Muscle of back (tissue), 11 donors: ENCODE results near the gene RAB3IL1. TPM values are rescaled to one million over a fixed set of nuclear protein-coding genes. Genes with fewer than 3 reads are reported as not detected.

Experiments used
- DNase-seq, 3 donors: peaks; one replicate each; pipeline versions ENCODE4 v3.0.0 to v3.0.0-alpha.2; 2013
- polyA plus RNA-seq, 10 donors: library from polyadenylated mRNA; unstranded; fragments of 120-200 nt; gene quantifications; one replicate each; pipeline ENCODE4 v1.2.1, GENCODE V29; 2013; ENCODE audit not compliant: insufficient read length in 10 of 10

The RAB3IL1 gene
- polyA plus RNA-seq, 10 donors: 18.3 to 36.1 (median 24.9) TPM

GRCh38 chr11:61921446-61921845 lies 4.1 kb upstream of the RAB3IL1 start:
- DNase-seq: peak in 1 of 3 donors; percentile 5

DNA sequence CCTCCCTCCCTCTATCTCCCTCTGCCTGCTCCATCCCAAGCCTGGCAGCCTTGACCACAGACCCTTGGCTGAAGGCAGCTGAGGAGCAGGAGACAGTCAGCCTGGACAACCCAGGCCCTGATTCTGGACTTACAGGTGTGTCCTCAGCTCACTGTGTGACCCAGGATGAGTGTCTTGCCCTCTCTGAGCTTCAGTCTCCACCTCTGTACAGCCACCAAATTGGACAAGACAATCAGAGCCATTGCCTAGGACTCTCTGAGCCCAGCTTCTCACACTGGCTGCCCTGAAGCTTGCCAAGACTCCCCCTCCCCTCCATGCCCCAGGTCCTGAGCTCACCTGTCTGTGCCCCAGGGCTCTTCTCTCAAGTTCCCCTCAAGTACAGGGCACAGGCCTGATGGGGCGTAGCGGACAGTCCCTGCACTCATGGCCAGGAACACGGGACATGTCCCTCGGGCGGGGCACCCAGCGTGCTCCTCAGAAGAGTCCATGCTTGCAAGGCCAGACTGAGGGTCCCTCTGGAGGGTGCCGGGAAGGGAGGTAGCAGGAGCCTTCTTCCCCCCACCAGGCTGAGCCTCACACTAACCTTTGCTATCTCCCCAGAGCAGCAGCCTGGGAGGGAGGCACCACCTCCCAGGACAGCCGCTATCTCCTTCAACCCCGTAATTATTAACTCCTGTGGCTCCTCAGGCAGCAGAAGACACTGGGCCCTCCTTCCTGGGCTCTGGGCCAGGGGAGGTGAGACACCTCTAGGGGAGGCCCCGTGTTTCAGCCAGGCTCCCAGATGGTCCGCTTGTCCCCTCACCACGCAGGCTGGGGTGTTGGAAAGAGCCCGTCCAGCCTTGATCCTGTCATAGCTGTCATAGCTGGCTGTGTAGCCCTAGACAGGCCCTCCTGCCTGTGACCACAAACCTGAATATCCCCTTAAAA lies 2.6 kb upstream of the RAB3IL1 start:
- no peak for DNase-seq

GRCh38 chr11:61918938-61919704 lies 1.8 kb upstream of the RAB3IL1 start:
- DNase-seq: peak in 1 of 3 donors; percentile 72

GRCh38 chr11:61918251-61918937 lies 1.0 kb upstream of the RAB3IL1 start:
- peak in 1 of 3 donors; percentile 43 for DNase-seq

DNA sequence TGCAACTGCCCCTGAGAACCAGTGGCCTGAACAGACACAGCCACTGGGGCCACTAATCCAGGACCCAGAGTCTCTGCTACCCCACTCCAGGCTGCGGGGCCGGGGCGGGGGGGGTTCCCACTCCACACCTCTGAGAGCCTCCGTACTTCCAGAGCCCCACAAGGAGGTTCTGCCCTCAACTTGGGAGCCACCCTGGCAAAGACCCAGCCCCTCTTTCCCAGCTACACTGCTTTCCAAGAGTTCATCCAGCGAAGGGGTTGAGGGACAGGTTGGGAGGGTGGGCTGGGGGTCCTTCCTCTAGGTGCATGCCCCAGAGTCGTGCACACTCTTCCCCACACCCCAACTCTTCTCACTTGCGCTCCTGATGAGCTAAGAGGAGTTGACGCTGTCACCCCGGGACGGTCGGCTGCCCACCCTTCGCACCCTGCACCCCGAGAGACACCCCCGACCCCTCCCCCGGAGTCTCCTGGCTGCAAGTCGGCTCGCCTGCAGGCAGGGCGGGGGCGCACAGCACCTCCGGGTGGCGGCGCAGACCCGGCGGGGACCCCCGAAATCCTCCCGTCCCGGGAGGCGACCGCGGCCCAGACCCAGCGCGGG lies 531 bp downstream of the RAB3IL1 start:
- no peak for DNase-seq

- peak in 1 of 3 donors; percentile 1 for DNase-seq
Observed at GRCh38 chr11:61914471-61915171, 2.7 kb downstream of the RAB3IL1 start.

- DNase-seq: peak in 1 of 3 donors; percentile 3
Observed at GRCh38 chr11:61913699-61914395, 3.5 kb downstream of the RAB3IL1 start.

DNA sequence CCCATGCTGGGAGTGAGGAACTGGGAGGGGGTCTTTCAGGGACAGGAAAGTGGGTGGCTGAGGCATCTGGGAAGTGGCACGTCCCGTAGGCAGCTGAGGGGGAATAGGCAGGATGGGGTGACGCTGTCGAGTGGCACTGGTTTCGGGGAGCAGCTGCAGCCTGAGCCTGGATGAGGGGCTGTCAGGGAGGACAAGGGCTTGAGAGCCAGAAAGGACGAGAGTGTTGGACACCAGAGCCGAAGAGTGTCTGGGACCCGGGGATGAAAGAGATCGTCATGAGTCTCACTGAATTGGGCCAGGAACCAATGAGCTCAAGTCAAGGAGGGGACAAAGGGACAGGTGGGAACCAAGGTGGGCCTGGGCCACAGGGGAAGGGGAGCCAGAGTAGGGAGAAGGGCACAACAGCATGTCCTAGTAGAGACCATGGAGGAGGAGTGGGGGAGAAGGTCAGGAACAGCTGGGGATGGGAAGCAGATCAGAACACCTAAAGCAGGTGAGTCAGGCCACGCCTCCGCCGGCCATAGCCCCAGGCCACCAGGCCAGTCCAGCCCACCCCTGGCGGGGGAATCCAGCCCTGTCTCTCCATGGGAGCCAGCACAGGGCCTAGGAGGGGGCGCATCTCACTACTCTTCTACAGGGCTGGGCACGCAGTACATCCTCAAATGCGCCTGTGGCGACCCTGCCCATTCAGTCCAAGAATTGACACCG lies 4.2 kb downstream of the RAB3IL1 start:
- peak in 1 of 3 donors; percentile 2 for DNase-seq

- peak in 1 of 3 donors; percentile 38 for DNase-seq
Observed at GRCh38 chr11:61912530-61912898, 4.9 kb downstream of the RAB3IL1 start.

DNA sequence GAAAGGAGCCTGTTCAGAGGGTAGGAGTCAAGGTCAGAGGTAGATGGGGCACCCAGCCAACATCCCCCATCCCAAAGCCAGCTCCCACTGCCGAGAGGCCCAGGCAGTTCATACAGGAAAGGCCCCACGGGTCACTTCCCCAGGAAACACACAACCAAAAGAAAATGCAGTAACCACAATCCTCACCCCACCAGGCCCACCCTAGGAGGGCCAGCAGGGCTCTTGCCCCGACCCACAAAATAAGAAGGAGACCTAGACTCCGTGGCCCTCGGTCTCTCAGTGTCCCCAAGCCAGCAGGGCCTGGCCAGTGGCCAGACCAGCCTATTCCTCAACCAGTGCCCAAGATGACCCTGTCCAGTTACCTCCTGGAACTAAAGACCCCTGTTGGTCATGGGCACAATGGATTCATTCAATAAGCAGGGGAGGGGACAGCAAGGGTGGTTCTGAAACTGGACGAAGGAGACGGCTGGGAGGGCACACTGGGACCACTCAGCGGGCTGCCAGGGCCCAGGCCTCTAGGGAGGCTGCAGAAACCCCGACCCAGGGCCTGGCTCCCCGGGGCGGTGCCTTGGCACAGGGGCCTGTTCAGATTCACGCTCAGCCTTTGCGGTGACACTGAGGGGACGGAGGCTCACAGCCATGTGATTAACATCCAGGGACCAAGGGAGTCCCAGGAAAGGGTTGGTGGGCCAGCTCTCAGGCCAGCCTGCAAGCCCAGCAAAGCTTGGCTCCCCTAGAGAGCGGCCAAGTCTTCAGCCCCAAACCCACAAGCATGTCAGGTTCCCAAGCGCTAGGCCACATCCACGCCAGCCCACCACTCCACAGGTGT lies 5.5 kb downstream of the RAB3IL1 start:
- peak in 1 of 3 donors; percentile 41 for DNase-seq

GRCh38 chr11:61911128-61911700 lies 6.2 kb downstream of the RAB3IL1 start:
- no peak for DNase-seq

- peak; percentile 68 to 95 (median 89) for DNase-seq
Observed at GRCh38 chr11:61910187-61911127, 6.9 kb downstream of the RAB3IL1 start.

DNA sequence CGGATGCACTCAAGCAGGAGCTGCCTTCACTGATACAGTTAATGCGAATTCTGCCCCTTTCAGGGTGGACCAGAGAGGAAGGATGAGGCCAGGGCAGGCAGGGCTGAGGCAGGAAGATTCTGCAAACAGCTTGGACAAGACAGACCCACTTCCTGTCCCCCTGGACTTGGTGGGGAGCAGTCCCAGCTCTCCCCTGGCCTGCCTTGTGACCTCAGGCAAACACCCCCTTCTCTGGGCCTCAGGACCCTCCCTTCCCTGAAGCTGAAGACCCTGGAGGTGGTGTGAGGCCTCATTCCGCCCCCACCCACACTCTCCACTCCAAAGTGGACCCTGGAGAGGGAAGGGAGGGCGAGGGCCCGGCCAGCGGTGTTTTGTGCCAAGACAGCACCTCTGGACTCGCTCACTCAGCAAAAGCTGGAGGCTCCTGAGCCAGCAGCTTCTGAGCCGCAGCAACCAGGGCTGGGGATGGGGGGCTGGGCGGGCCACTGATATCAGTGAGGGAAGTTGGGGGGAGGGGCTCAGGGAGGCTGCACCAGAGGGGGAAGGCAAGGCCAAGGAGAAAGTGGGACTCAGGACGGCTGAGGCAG lies 8.5 kb downstream of the RAB3IL1 start:
- DNase-seq: peak in 2 of 3 donors; percentile 73 to 89

GRCh38 chr11:61907871-61908729 lies 9.3 kb downstream of the RAB3IL1 start:
- no peak for DNase-seq

GRCh38 chr11:61907282-61907681 lies 10.1 kb downstream of the RAB3IL1 start:
- DNase-seq: no peak

DNA sequence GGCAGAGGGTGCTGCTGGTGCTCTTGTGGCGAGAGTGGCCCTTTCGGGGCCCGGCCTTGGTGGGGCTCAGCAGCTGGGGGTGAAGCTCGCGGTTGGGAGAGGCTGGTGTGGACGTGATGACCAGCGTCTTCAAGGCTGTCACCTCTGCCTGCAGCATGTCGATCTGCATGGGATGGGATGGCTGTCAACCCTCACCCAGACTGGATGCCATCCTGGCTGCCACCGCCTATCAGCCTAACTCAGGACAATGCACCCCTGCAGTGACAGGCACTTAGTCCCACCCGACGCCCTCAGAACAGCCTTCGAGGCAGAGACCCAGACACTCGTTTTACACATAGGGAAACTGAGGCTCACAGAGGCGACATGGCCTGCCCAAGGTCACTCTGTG lies 10.8 kb downstream of the RAB3IL1 start:
- DNase-seq: no peak
